K562 (cell line): ENCODE data around the gene GSDME. TPM values are rescaled to one million over a fixed set of nuclear protein-coding genes. Genes with fewer than 3 reads are reported as not detected.

Experiments
- ATAC-seq: fragments of 200-7000 bp; cut with Tn5 transposase; 3 replicates; pipeline ENCODE4 v1.9.1; 2020; ENCODE audit warnings: moderate library complexity
- BruUV-seq: library from RNA; stranded (reverse); fragments of 400-500 nt; replicated peaks from 2 replicates; lab custom pipeline; 2021; lab: Mats Ljungman, UMichigan
- CTCF ChIA-PET: fragments of 300-600 bp; formaldehyde crosslinking; extraction: SDS; loops from one replicate; lab custom pipeline; 2021; ENCODE audit warnings: low intra/inter-chr PET ratio; lab: Yijun Ruan, JAX
- POLR2A ChIA-PET: fragments of 300-600, 350-650 bp; sonication (Branson Sonifier 250); formaldehyde crosslinking; extraction: SDS; loops from one replicate; lab custom pipeline; 2021; ENCODE audit warnings: antibody characterized with exemption, inconsistent platforms; lab: Yijun Ruan, JAX
- DNase-seq, 4 experiments: peaks; one replicate each; pipeline versions ENCODE4 v3.0.0 to v3.0.0-alpha.2; 2011 to 2018; ENCODE audit warnings: low spot score in 3 of 4, mixed read lengths in 3 of 4; ENCODE audit errors: extremely low read depth in 1 of 4
- FAIRE-seq: peaks from 2 replicates; lab custom pipeline; 2011; peaks lifted over from hg19 to GRCh38; lab: Jason Lieb, UNC
- H2AFZ ChIP-seq: 2 replicates; pipeline ENCODE4 v1.6.0; 2011; ENCODE audit warnings: low read depth, low read length, control low read depth, inconsistent platforms
- H3K27ac ChIP-seq: fragments of 200-600 bp; 3 replicates; pipeline ENCODE4 v1.8.0; 2011; ENCODE audit warnings: low read depth, mild to moderate bottlenecking, control low read depth, inconsistent platforms, low read length, moderate library complexity, mixed read lengths; ENCODE audit errors: extremely low read depth
- H3K27me3 ChIP-seq, 2 experiments: fragments of 300-600 bp in 1 of 2; 2 replicates in 1 of 2; 3 replicates in 1 of 2; pipeline versions ENCODE4 v1.6.0 to v1.8.0; 2011; ENCODE audit warnings: inconsistent platforms in 2 of 2, low read length in 2 of 2, mild to moderate bottlenecking in 1 of 2, mixed read lengths in 1 of 2, moderate library complexity in 1 of 2; ENCODE audit not compliant: control insufficient read depth in 2 of 2, insufficient read depth in 2 of 2
- H3K36me3 ChIP-seq: fragments of 300-600 bp; 3 replicates; pipeline ENCODE4 v1.8.0; 2011; ENCODE audit warnings: mild to moderate bottlenecking, low read length, inconsistent platforms; ENCODE audit not compliant: control insufficient read depth, insufficient read depth
- H3K4me1 ChIP-seq, 2 experiments: fragments of 200-600 bp in 1 of 2; replicated peaks in 1 of 2; 2 replicates in 1 of 2; 3 replicates in 1 of 2; pipeline versions ENCODE4 v1.5.1 to v1.8.0; 2011; ENCODE audit warnings: inconsistent platforms in 2 of 2, low read length in 2 of 2, mild to moderate bottlenecking in 1 of 2, mixed read lengths in 1 of 2, moderate library complexity in 1 of 2; ENCODE audit not compliant: control insufficient read depth in 2 of 2, insufficient read depth in 2 of 2
- H3K4me2 ChIP-seq: 2 replicates; pipeline ENCODE4 v1.6.1; 2011; ENCODE audit warnings: low read length, control low read depth, inconsistent platforms, mixed read lengths; ENCODE audit not compliant: insufficient read depth
- H3K4me3 ChIP-seq: fragments of 200-600 bp; sonication (generic), shearing (Covaris generic); 2 replicates; pipeline ENCODE4 v1.5.1; 2016; ENCODE audit warnings: control low read depth, inconsistent platforms
- H3K79me2 ChIP-seq: fragments of 200-600 bp; 3 replicates; pipeline ENCODE4 v1.8.0; 2011; ENCODE audit warnings: low read length, inconsistent platforms; ENCODE audit not compliant: control insufficient read depth, insufficient read depth
- H3K9ac ChIP-seq, 2 experiments: 2 replicates each; pipeline versions ENCODE4 v1.6.0 to v1.6.1; 2011; ENCODE audit warnings: low read depth in 2 of 2, low read length in 2 of 2, control low read depth in 1 of 2, inconsistent platforms in 1 of 2, mild to moderate bottlenecking in 1 of 2, mixed read lengths in 1 of 2; ENCODE audit not compliant: insufficient read depth in 1 of 2
- H3K9me1 ChIP-seq: one replicate; pipeline ENCODE4 v1.6.0; 2011; ENCODE audit warnings: inconsistent platforms, mild to moderate bottlenecking, low read length, moderate library complexity; ENCODE audit not compliant: control insufficient read depth, insufficient read depth
- H3K9me3 ChIP-seq: replicated peaks from 2 replicates; pipeline ENCODE4 v1.5.1; 2011; ENCODE audit warnings: low read depth, low read length, inconsistent platforms; ENCODE audit not compliant: control insufficient read depth, insufficient read depth
- H4K20me1 ChIP-seq: replicated peaks from 2 replicates; pipeline ENCODE4 v1.6.1; 2011; ENCODE audit warnings: low read length, inconsistent platforms, mixed read lengths; ENCODE audit not compliant: control insufficient read depth, insufficient read depth
- HNRNPH1 ChIP-seq: fragments of 200-400 bp; formaldehyde crosslinking; optimal IDR thresholded peaks from 2 replicates; pipeline ENCODE3; 2017; ENCODE audit warnings: low read depth, mild to moderate bottlenecking, low read length, moderate library complexity
- ILF3 ChIP-seq: fragments of 450-650 bp; IDR thresholded peaks from 2 replicates; pipeline ENCODE4 v1.6.1; 2018; ENCODE audit warnings: antibody characterized with exemption, mild to moderate bottlenecking, moderate library complexity, borderline replicate concordance
- MECOM ChIP-seq: fragments of 250-450 bp; sonication (Bioruptor Pico); IDR thresholded peaks from 2 replicates; pipeline ENCODE4 v1.8.0; 2022; ENCODE audit warnings: inconsistent platforms
- MYBL2 ChIP-seq, 2 experiments: fragments of 450-650 bp in 1 of 2; sonication (generic) in 1 of 2; formaldehyde crosslinking in 1 of 2; IDR thresholded peaks; 2 replicates each; pipeline versions ENCODE4 v1.6.1 to v1.8.1; 2017 to 2022; ENCODE audit warnings: borderline replicate concordance in 1 of 2, inconsistent platforms in 1 of 2, low read depth in 1 of 2, mild to moderate bottlenecking in 1 of 2, missing genetic modification reagents in 1 of 2, moderate library complexity in 1 of 2
- PTBP1 ChIP-seq: fragments of 200-400 bp; formaldehyde crosslinking; IDR thresholded peaks from 2 replicates; pipeline ENCODE4 v1.6.1; 2017; ENCODE audit warnings: low read depth, low read length
- PTRF ChIP-seq: fragments of 450-650 bp; IDR thresholded peaks from 2 replicates; pipeline ENCODE4 v1.6.1; 2016; ENCODE audit warnings: mild to moderate bottlenecking, missing genetic modification characterization, missing compliant biosample characterization
- TEAD4 ChIP-seq, 2 experiments: sonication (generic) in 1 of 2; formaldehyde crosslinking in 1 of 2; IDR thresholded peaks; 2 replicates each; pipeline versions ENCODE4 v1.6.1 to v1.8.0; 2012 to 2022; ENCODE audit warnings: borderline replicate concordance in 1 of 2, inconsistent platforms in 1 of 2, low read length in 1 of 2, mild to moderate bottlenecking in 1 of 2, missing genetic modification reagents in 1 of 2
- ZBTB33 ChIP-seq: sonication (generic); formaldehyde crosslinking; IDR thresholded peaks from 2 replicates; pipeline ENCODE4 v1.8.1; 2023; ENCODE audit warnings: mild to moderate bottlenecking, missing genetic modification reagents
- ZNF41 ChIP-seq: fragments of 250-450 bp; sonication (Bioruptor Pico); conservative IDR thresholded peaks from 2 replicates; pipeline ENCODE4 v1.4.0; 2020; ENCODE audit warnings: mild to moderate bottlenecking
- ZNF445 ChIP-seq: fragments of 250-450 bp; sonication (Bioruptor Pico); IDR thresholded peaks from 2 replicates; pipeline ENCODE4 v1.4.0; 2020; ENCODE audit warnings: low read depth, mild to moderate bottlenecking, moderate library complexity
- ZNF766 ChIP-seq: fragments of 200-800 bp; sonication (Bioruptor generic); conservative IDR thresholded peaks from 2 replicates; pipeline ENCODE4 v1.6.1; 2016; ENCODE audit warnings: missing genetic modification characterization, missing compliant biosample characterization
- WGBS: fragments of 100-300 bp; shearing (Covaris generic); methylation state at CpG from one replicate; pipeline ENCODE4 v1.1.6; 2016; ENCODE audit warnings: low coverage, mixed read lengths; ENCODE audit not compliant: insufficient coverage; ENCODE audit errors: missing lambda C conversion rate; 5-methylcytosine and 5-hydroxymethylcytosine counted together
- in situ Hi-C: fragments of 300-500 bp; cut with MboI; formaldehyde crosslinking; loops from 4 replicates; pipeline ENCODE4 v1.15.0; 2018; ENCODE audit warnings: inconsistent platforms, mixed read lengths
- intact Hi-C: fragments of 100-400 bp; cut with micrococcal nuclease; formaldehyde crosslinking; loops from 2 replicates; pipeline ENCODE4 v1.14.2; 2022
- polyA plus RNA-seq, 8 experiments: library from polyadenylated mRNA; depleted of rRNA in 4 of 8; stranded (reverse) in 5 of 8; unstranded in 3 of 8; fragments of >200 nt; fragmentation: Nextera tagmentation in 2 of 8; fragmentation: Illumina TruSeq in 1 of 8; extraction: Ambion mirVana in 2 of 8; extraction: Trizol in 1 of 8; gene quantifications; 2 replicates each; pipeline versions ENCODE4 v1.2.1 to v1.2.3, GENCODE V29; 2011 to 2014; ENCODE audit warnings: inconsistent platforms in 1 of 8, missing spikeins in 1 of 8
- total RNA-seq, 7 experiments: library from RNA; depleted of rRNA in 6 of 7; stranded (reverse); fragments of >200 nt in 6 of 7; fragmentation: Illumina TruSeq in 2 of 7; extraction: Trizol in 2 of 7; gene quantifications; 2 replicates each; pipeline versions ENCODE4 v1.2.1 to v1.2.3, GENCODE V29; 2011 to 2021; ENCODE audit warnings: low replicate concordance in 1 of 7

Gene GSDME
- total and polyA plus RNA-seq, 9 of the 15 experiments (the other 6 are each of a cell fraction or from before 2014, with no cell fraction given), result 0.37 to 1.9 (median 0.62) TPM

- TF ChIP-seq ZBTB33 (CRISPR knock-in tag), result 0 out of 2 replicates have a peak, but pooled peaks have one; percentile 16
- no peak for TF ChIP-seq HNRNPH1
- TF ChIP-seq ILF3, result no peak
- TF ChIP-seq ZNF766, result no peak
- no peak for TF ChIP-seq PTBP1
- no peak for TF ChIP-seq PTRF (tag)
- TF ChIP-seq MECOM (CRISPR knock-in tag), result no peak
Observed at GRCh38 chr7:24706211-24707170, 50.8 kb downstream of the GSDME start (continued).

GRCh38 chr7:24705461-24705954 is 51.8 kb downstream of the GSDME start:
- no peaks in the 10 kb centered on the region for H3K79me2 ChIP-seq
- H2AFZ ChIP-seq, result no peak overlapping the region
- POLR2A ChIA-PET, result interaction anchor here (1.5 kb wide), 1 partner anchor 36 kb away, joined by 3 read pairs; no protein-coding TSS in a partner anchor
- no TSS peak for BruUV-seq
- DNase-seq (no peak), FAIRE-seq (no peak), ATAC-seq (no peak)
- in situ Hi-C loops (no loop called here), intact Hi-C loops (no loop called here)
- no peak overlapping the region for H3K9ac ChIP-seq
- no peaks in the 10 kb centered on the region; a peak in 1 of 5 replicates for H3K27me3 ChIP-seq
- no peaks in the 10 kb centered on the region for H3K36me3 ChIP-seq
- H4K20me1 ChIP-seq, result no peaks in the 10 kb centered on the region
- WGBS, result 63% methylated on average over 5 of the region's 5 CpGs
- H3K4me3 ChIP-seq, result no peak overlapping the region
- H3K4me2 ChIP-seq, result no peak overlapping the region
- H3K9me3 ChIP-seq, result no peaks in the 10 kb centered on the region
- no peaks in the 10 kb centered on the region for H3K9me1 ChIP-seq
- H3K27ac ChIP-seq, result no peak overlapping the region
- CTCF ChIA-PET, result no interaction called here
- H3K4me1 ChIP-seq, result peaks cover 0 to 3% of the 10 kb centered on the region in 2 experiments; a peak in 1 of 5 replicates
- TF ChIP-seq MYBL2 (IDR thresholded peaks at IDR 0.05; ENCODE audit: low read depth) (no peak), MYBL2 (CRISPR knock-in tag; IDR thresholded peaks at IDR 0.05; ENCODE audit: borderline replicate concordance) (no peak), TEAD4 (IDR thresholded peaks at IDR 0.05; ENCODE audit: low read length) (no peak), TEAD4 (CRISPR knock-in tag; IDR thresholded peaks at IDR 0.05; ENCODE audit: borderline replicate concordance) (no peak), ZNF445 (CRISPR knock-in tag) (no peak), ZNF41 (CRISPR knock-in tag) (no peak)
